Gastrocnemius medialis (tissue), 4 donors: ENCODE results near the gene MAN1C1. TPM values are rescaled to one million over a fixed set of nuclear protein-coding genes. Genes with fewer than 3 reads are reported as not detected.
A peak's percentile ranks its signal among the peaks of the same experiment; 100 is the strongest.

Experiments used
- ATAC-seq, 2 donors: fragments of 150-250 bp; one replicate each; pipeline ENCODE4 v1.9.1; 2016
- DNase-seq, 2 donors: peaks; one replicate each; pipeline ENCODE4 v3.0.0-alpha.2; 2019
- H3K27ac ChIP-seq, 4 donors: fragments of 200-600 bp; sonication (generic); 1 replicate in 1 of 4; 2 replicates in 3 of 4; pipeline ENCODE4 v1.5.1; 2016 to 2018; ENCODE audit warnings: mild to moderate bottlenecking in 2 of 4, moderate library complexity in 1 of 4
- H3K27me3 ChIP-seq, 3 donors: fragments of 200-600 bp; sonication (generic) in 2 of 3; 1 replicate in 1 of 3; 2 replicates in 2 of 3; pipeline versions ENCODE4 v1.5.1 to v1.6.0; 2016 to 2019; ENCODE audit warnings: mild to moderate bottlenecking in 1 of 3, moderate library complexity in 1 of 3
- H3K36me3 ChIP-seq, 2 donors: fragments of 200-600 bp; sonication (generic) in 1 of 2; one replicate each; pipeline ENCODE4 v1.5.1; 2017 to 2018
- H3K4me1 ChIP-seq, 2 donors: fragments of 200-600 bp; sonication (generic) in 1 of 2; one replicate each; pipeline ENCODE4 v1.5.1; 2016 to 2017; ENCODE audit warnings: mild to moderate bottlenecking in 2 of 2
- H3K4me3 ChIP-seq, 4 donors: fragments of 200-600 bp; sonication (generic) in 3 of 4; 1 replicate in 1 of 4; 2 replicates in 3 of 4; pipeline ENCODE4 v1.5.1; 2016 to 2019; ENCODE audit warnings: mild to moderate bottlenecking in 2 of 4
- H3K9me3 ChIP-seq, 3 donors: fragments of 200-600 bp; sonication (generic) in 2 of 3; 1 replicate in 1 of 3; 2 replicates in 2 of 3; pipeline ENCODE4 v1.5.1; 2016 to 2019
- CTCF ChIP-seq, 5 experiments: fragments of 450-650 bp in 3 of 5; fragments of 200-600 bp in 2 of 5; sonication (generic) in 2 of 5; IDR thresholded peaks in 4 of 5; conservative IDR thresholded peaks in 1 of 5; 1 replicate in 4 of 5; 2 replicates in 1 of 5; pipeline ENCODE4 v1.5.1; 2016 to 2019; ENCODE audit warnings: antibody characterized with exemption in 5 of 5, mild to moderate bottlenecking in 3 of 5, moderate library complexity in 3 of 5
- POLR2A ChIP-seq, 2 donors: fragments of 450-650 bp; IDR thresholded peaks; one replicate each; pipeline ENCODE4 v1.6.1; 2017; ENCODE audit warnings: antibody characterized with exemption in 2 of 2, mild to moderate bottlenecking in 2 of 2, moderate library complexity in 2 of 2
- in situ Hi-C, 4 donors: fragments of 200-750 bp; cut with MboI; loops; one replicate each; pipeline versions ENCODE4 v1.15.0 to v1.8.0; 2017; ENCODE audit warnings: low sequenced_read_pairs in 4 of 4
- intact Hi-C: fragments of 100-400 bp; cut with DNase I; formaldehyde crosslinking; loops from one replicate; pipeline ENCODE4 v1.15.1; 2023; ENCODE audit warnings: low total_unique reads
- total RNA-seq, 4 donors: library from RNA; depleted of rRNA; stranded (reverse); fragments of >200 nt; gene quantifications; one replicate each; pipeline versions ENCODE4 v1.1.0 to v1.2.3, GENCODE V29; 2016

The MAN1C1 gene
- total RNA-seq, 4 donors from 2014 or later: 2.0 to 4.4 (median 2.5) TPM

GRCh38 chr1:25685211-25685750, 68.7 kb downstream of the MAN1C1 start:
- in situ Hi-C loops (no loop called here), intact Hi-C loops (no loop called here)
- Histone ChIP-seq H3K27ac (no peak overlapping the region), H3K36me3 (no peaks in the 10 kb centered on the region), H3K27me3 (no peaks in the 10 kb centered on the region), H3K4me1 (peaks cover 20 to 29% of the 10 kb centered on the region in 2 donors), H3K4me3 (no peak overlapping the region), H3K9me3 (no peaks in the 10 kb centered on the region)
- DNase-seq: no peak
- no peak for ATAC-seq
- TF ChIP-seq POLR2A (IDR thresholded peaks at IDR 0.05) (no peak), CTCF (IDR thresholded peaks at IDR 0.05 in 4 of 5, conservative IDR thresholded peaks at IDR 0.05 in 1 of 5) (no peak)

- DNase-seq (peak; percentile 48 to 64), ATAC-seq (peak; percentile 78 to 79)
- Histone ChIP-seq H3K36me3 (no peaks in the 10 kb centered on the region), H3K4me1 (peaks cover 20 to 29% of the 10 kb centered on the region in 2 donors), H3K27ac (peak overlapping the region; percentile 36 to 64 (median 49)), H3K27me3 (no peaks in the 10 kb centered on the region), H3K9me3 (no peaks in the 10 kb centered on the region), H3K4me3 (no peak overlapping the region)
- in situ Hi-C loops (no loop called here), intact Hi-C loops (no loop called here)
- no peak for TF ChIP-seq POLR2A (IDR thresholded peaks at IDR 0.05)
- TF ChIP-seq CTCF (IDR thresholded peaks at IDR 0.05 in 4 of 5, conservative IDR thresholded peaks at IDR 0.05 in 1 of 5): no peak
Measured at GRCh38 chr1:25685938-25686665, 69.5 kb downstream of the MAN1C1 start.

GRCh38 chr1:25687221-25688017, 70.8 kb downstream of the MAN1C1 start:
- ATAC-seq: no peak
- H3K36me3 ChIP-seq: no peaks in the 10 kb centered on the region
- DNase-seq: no peak
- intact Hi-C loops: no loop called here
- H3K4me3 ChIP-seq: no peak overlapping the region
- H3K4me1 ChIP-seq: peaks cover 20 to 29% of the 10 kb centered on the region in 2 donors
- no peak for TF ChIP-seq POLR2A (IDR thresholded peaks at IDR 0.05)
- no peak for TF ChIP-seq CTCF (IDR thresholded peaks at IDR 0.05 in 4 of 5, conservative IDR thresholded peaks at IDR 0.05 in 1 of 5)
- peak overlapping the region in 1 of 4 donors; percentile 59 for H3K27ac ChIP-seq
- H3K27me3 ChIP-seq: no peaks in the 10 kb centered on the region
- in situ Hi-C loops: no loop called here
- H3K9me3 ChIP-seq: no peaks in the 10 kb centered on the region

- intact Hi-C loops: no loop called here
Measured at GRCh38 chr1:25688390-25689119, 72.0 kb downstream of the MAN1C1 start.

More at GRCh38 chr1:25688390-25689119, 72.0 kb downstream of the MAN1C1 start:
- peak; percentile 78 to 79 for ATAC-seq
- Histone ChIP-seq H3K36me3 (no peaks in the 10 kb centered on the region), H3K27me3 (no peaks in the 10 kb centered on the region), H3K4me3 (no peak overlapping the region), H3K9me3 (no peaks in the 10 kb centered on the region), H3K27ac (peak overlapping the region; percentile 33 to 65 (median 57)), H3K4me1 (peaks cover 20 to 29% of the 10 kb centered on the region in 2 donors)
- in situ Hi-C loops: no loop called here
- no peak for TF ChIP-seq CTCF (IDR thresholded peaks at IDR 0.05 in 4 of 5, conservative IDR thresholded peaks at IDR 0.05 in 1 of 5)
- no peak for TF ChIP-seq POLR2A (IDR thresholded peaks at IDR 0.05)
- DNase-seq: peak; percentile 58 to 82
